ENCODE measurements around the gene FCHO1.

Gene FCHO1

DNA sequence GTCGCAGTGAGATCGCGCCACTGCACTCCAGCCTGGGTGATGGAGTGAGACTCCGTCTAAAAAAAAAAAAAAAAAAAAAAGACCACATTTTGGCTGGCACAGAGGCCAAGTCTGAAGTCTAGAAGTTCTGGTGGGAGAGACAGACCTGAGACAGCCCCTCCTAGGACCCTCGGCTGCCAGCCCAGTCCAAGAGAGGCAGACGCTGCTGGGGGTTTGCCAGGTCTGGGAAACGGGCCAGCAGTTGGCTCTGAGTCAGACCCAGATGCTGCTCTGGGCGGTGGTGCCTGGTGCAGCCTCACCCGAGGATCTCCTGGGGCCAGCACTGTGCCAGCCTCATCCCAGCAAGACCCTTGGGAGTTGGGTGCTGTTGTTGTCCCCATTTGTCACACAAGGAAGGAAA is 5.8 kb downstream of the FCHO1 start:
- Histone ChIP-seq H3K4me3 (ENCODE audit: low read depth in 1 of 2, low read length in 2 of 2) (no peak overlapping the region), H3K9ac (ENCODE audit: low read depth, low read length) (no peak overlapping the region), H3K27me3 (ENCODE audit: insufficient read depth, low read length, poor library complexity) (no peaks in the 10 kb centered on the region), H3K4me2 (ENCODE audit: insufficient read depth, low read length) (no peak overlapping the region), H4K20me1 (ENCODE audit: insufficient read depth, low read length) (peaks cover 25% of the 10 kb centered on the region), H3K79me2 (ENCODE audit: insufficient read depth, low read length) (peaks cover 31% of the 10 kb centered on the region), H2AFZ (ENCODE audit: low read depth, low read length) (no peak overlapping the region), H3K4me1 (ENCODE audit: insufficient read depth, low read length) (peaks cover 13% of the 10 kb centered on the region), H3K36me3 (ENCODE audit: insufficient read depth, low read length) (peaks cover 66% of the 10 kb centered on the region), H3K9me3 (ENCODE audit: insufficient read depth, low read length, severe bottlenecking) (no peaks in the 10 kb centered on the region), H3K27ac (ENCODE audit: low read length) (no peak overlapping the region)
- DNase-seq (no peak), ATAC-seq (ENCODE audit: insufficient read depth, low read depth) (no peak)
- no peak for TF ChIP-seq EZH2 (IDR thresholded peaks at IDR 0.05; ENCODE audit: borderline replicate concordance, low read depth, low read length, severe bottlenecking)
- TF ChIP-seq, protein P1, sequence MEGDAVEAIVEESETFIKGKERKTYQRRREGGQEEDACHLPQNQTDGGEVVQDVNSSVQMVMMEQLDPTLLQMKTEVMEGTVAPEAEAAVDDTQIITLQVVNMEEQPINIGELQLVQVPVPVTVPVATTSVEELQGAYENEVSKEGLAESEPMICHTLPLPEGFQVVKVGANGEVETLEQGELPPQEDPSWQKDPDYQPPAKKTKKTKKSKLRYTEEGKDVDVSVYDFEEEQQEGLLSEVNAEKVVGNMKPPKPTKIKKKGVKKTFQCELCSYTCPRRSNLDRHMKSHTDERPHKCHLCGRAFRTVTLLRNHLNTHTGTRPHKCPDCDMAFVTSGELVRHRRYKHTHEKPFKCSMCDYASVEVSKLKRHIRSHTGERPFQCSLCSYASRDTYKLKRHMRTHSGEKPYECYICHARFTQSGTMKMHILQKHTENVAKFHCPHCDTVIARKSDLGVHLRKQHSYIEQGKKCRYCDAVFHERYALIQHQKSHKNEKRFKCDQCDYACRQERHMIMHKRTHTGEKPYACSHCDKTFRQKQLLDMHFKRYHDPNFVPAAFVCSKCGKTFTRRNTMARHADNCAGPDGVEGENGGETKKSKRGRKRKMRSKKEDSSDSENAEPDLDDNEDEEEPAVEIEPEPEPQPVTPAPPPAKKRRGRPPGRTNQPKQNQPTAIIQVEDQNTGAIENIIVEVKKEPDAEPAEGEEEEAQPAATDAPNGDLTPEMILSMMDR (IDR thresholded peaks at IDR 0.05; ENCODE audit: borderline replicate concordance, extremely low read depth, low read length, poor library complexity, severe bottlenecking): no peak

- H3K9ac ChIP-seq (ENCODE audit: low read depth, low read length): no peak overlapping the region
- ATAC-seq (ENCODE audit: insufficient read depth, low read depth) (no peak), DNase-seq (no peak)
- no peaks in the 10 kb centered on the region for H3K9me3 ChIP-seq (ENCODE audit: insufficient read depth, low read length, severe bottlenecking)
- H4K20me1 ChIP-seq (ENCODE audit: insufficient read depth, low read length): peaks cover 23% of the 10 kb centered on the region
- peaks cover 70% of the 10 kb centered on the region for H3K36me3 ChIP-seq (ENCODE audit: insufficient read depth, low read length)
- TF ChIP-seq, protein P1 (IDR thresholded peaks at IDR 0.05; ENCODE audit: borderline replicate concordance, extremely low read depth, low read length, poor library complexity, severe bottlenecking): no peak
- TF ChIP-seq EZH2 (IDR thresholded peaks at IDR 0.05; ENCODE audit: borderline replicate concordance, low read depth, low read length, severe bottlenecking): no peak
- no peak overlapping the region for H3K4me3 ChIP-seq (ENCODE audit: low read depth in 1 of 2, low read length in 2 of 2)
- peaks cover 3% of the 10 kb centered on the region for H3K4me1 ChIP-seq (ENCODE audit: insufficient read depth, low read length)
- H2AFZ ChIP-seq (ENCODE audit: low read depth, low read length): no peak overlapping the region
- no peaks in the 10 kb centered on the region for H3K27me3 ChIP-seq (ENCODE audit: insufficient read depth, low read length, poor library complexity)
- peaks cover 18% of the 10 kb centered on the region for H3K79me2 ChIP-seq (ENCODE audit: insufficient read depth, low read length)
- no peak overlapping the region for H3K4me2 ChIP-seq (ENCODE audit: insufficient read depth, low read length)
- peak overlapping the region; percentile 16; the same call in 1 of the 2 replicates for H3K27ac ChIP-seq (ENCODE audit: low read length)
These were observed 7.2 kb downstream of the FCHO1 start for GRCh38 chr19:17758515-17758914.

GRCh38 chr19:17761148-17761547 is 9.9 kb downstream of the FCHO1 start:
- H3K4me2 ChIP-seq (ENCODE audit: insufficient read depth, low read length): no peak overlapping the region
- no peak overlapping the region for H3K4me3 ChIP-seq (ENCODE audit: low read depth in 1 of 2, low read length in 2 of 2)
- TF ChIP-seq, protein P1 (IDR thresholded peaks at IDR 0.05; ENCODE audit: borderline replicate concordance, extremely low read depth, low read length, poor library complexity, severe bottlenecking): no peak
- no peak for TF ChIP-seq EZH2 (IDR thresholded peaks at IDR 0.05; ENCODE audit: borderline replicate concordance, low read depth, low read length, severe bottlenecking)
- H4K20me1 ChIP-seq (ENCODE audit: insufficient read depth, low read length): peaks cover 6% of the 10 kb centered on the region; the same call in 1 of the 2 replicates
- ATAC-seq (ENCODE audit: insufficient read depth, low read depth) (no peak), DNase-seq (no peak)
- H3K27me3 ChIP-seq (ENCODE audit: insufficient read depth, low read length, poor library complexity): no peaks in the 10 kb centered on the region
- no peaks in the 10 kb centered on the region for H3K4me1 ChIP-seq (ENCODE audit: insufficient read depth, low read length)
- 0 out of 2 replicates have a peak, but pooled peaks cover 2% of the 10 kb centered on the region for H3K79me2 ChIP-seq (ENCODE audit: insufficient read depth, low read length)
- peaks cover 64% of the 10 kb centered on the region for H3K36me3 ChIP-seq (ENCODE audit: insufficient read depth, low read length)
- no peak overlapping the region for H3K9ac ChIP-seq (ENCODE audit: low read depth, low read length)
- H3K9me3 ChIP-seq (ENCODE audit: insufficient read depth, low read length, severe bottlenecking): no peaks in the 10 kb centered on the region
- no peak overlapping the region for H3K27ac ChIP-seq (ENCODE audit: low read length)
- H2AFZ ChIP-seq (ENCODE audit: low read depth, low read length): no peak overlapping the region
